WERI-Rb-1 (cell line): Measurements from ENCODE around the gene TMEM175.

Source experiments
- DNase-seq: peaks from one replicate; pipeline ENCODE4 v3.0.0-alpha.2; 2020
- H3K27ac ChIP-seq: fragments of 250-450 bp; sonication (Bioruptor Pico); 2 replicates; pipeline ENCODE4 v1.5.1; 2020; ENCODE audit warnings: mild to moderate bottlenecking, moderate library complexity
- H3K27me3 ChIP-seq: fragments of 250-450 bp; sonication (Bioruptor Pico); 2 replicates; pipeline ENCODE4 v1.5.1; 2021; ENCODE audit warnings: mild to moderate bottlenecking, low read depth, moderate library complexity; ENCODE audit not compliant: insufficient read depth, severe bottlenecking
- H3K36me3 ChIP-seq: fragments of 250-450 bp; sonication (Bioruptor Pico); 2 replicates; pipeline ENCODE4 v1.5.1; 2020; ENCODE audit warnings: mild to moderate bottlenecking, moderate library complexity
- H3K4me3 ChIP-seq: 2 replicates; pipeline ENCODE4 v1.5.1; 2011; ENCODE audit warnings: low read depth, mild to moderate bottlenecking, control low read depth, low read length
- H3K9me3 ChIP-seq: fragments of 250-450 bp; sonication (Bioruptor Pico); 2 replicates; pipeline ENCODE4 v1.5.1; 2021; ENCODE audit warnings: mild to moderate bottlenecking, moderate library complexity; ENCODE audit not compliant: severe bottlenecking
- TF ChIP-seq, protein P1 (sequence below): IDR thresholded peaks from 2 replicates; pipeline ENCODE4 v1.5.1; 2011; ENCODE audit warnings: low read depth, mild to moderate bottlenecking, control low read depth, inconsistent platforms, low read length

Gene TMEM175, protein sequence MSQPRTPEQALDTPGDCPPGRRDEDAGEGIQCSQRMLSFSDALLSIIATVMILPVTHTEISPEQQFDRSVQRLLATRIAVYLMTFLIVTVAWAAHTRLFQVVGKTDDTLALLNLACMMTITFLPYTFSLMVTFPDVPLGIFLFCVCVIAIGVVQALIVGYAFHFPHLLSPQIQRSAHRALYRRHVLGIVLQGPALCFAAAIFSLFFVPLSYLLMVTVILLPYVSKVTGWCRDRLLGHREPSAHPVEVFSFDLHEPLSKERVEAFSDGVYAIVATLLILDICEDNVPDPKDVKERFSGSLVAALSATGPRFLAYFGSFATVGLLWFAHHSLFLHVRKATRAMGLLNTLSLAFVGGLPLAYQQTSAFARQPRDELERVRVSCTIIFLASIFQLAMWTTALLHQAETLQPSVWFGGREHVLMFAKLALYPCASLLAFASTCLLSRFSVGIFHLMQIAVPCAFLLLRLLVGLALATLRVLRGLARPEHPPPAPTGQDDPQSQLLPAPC

DNA sequence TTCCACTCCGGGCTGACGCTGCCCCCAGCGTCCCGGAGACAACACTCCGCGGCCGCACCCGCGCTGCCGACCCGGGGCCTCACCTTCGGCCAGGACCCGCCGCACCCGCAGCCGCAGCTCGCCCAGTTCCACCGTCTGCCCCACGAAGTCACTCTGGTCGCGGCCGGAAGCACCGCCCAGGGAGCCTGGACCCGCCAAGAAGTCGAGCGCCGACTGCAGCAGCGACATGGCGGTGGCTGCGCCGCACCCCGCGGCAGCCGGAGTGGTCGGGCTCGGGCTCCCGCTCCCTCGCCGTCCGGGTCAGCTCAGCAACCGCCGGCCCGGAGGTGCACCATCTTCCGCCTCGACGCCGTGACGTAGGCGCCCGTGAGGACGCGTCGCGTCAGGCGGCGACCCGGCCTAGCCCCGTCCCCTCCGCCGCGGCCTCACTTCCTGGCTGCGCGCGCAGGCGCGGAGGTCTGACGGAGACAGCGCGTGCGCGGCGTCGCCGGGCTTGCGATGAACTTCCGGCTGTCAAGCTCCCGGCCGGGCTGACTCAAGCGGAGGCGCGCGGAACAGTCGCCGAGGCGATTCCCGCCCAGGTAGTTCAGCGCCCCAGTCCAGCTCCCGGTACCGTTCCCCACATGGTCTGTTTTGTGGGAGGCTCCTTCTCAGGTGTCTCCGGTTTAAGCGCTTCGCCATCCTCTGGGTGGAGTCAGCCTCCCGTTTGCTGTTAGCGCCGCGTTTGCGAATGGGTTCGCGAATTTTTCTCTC is at the start of gene TMEM175, which contains the start of gene GAK:
Gene TMEM175 (plus strand): TSS at position 501 of the 753 bp plus-strand sequence. CDS start 15,280 bp downstream, outside the sequence.
Gene GAK (minus strand): TSS at position 357 of the 753 bp plus-strand sequence. CDS start 129 bp downstream, at position 228.
- DNase-seq: peak; percentile 96
- TF ChIP-seq, protein P1, sequence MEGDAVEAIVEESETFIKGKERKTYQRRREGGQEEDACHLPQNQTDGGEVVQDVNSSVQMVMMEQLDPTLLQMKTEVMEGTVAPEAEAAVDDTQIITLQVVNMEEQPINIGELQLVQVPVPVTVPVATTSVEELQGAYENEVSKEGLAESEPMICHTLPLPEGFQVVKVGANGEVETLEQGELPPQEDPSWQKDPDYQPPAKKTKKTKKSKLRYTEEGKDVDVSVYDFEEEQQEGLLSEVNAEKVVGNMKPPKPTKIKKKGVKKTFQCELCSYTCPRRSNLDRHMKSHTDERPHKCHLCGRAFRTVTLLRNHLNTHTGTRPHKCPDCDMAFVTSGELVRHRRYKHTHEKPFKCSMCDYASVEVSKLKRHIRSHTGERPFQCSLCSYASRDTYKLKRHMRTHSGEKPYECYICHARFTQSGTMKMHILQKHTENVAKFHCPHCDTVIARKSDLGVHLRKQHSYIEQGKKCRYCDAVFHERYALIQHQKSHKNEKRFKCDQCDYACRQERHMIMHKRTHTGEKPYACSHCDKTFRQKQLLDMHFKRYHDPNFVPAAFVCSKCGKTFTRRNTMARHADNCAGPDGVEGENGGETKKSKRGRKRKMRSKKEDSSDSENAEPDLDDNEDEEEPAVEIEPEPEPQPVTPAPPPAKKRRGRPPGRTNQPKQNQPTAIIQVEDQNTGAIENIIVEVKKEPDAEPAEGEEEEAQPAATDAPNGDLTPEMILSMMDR: no peak
- Histone ChIP-seq H3K27me3 (no peaks in the 10 kb centered on the region), H3K4me3 (peak within 1 kb of the TSS; percentile 82), H3K27ac (peak within 1 kb of the TSS; percentile 87), H3K9me3 (no peaks in the 10 kb centered on the region), H3K36me3 (peaks cover 4% of the 10 kb centered on the region; the same call in 1 of the 2 replicates)

DNA sequence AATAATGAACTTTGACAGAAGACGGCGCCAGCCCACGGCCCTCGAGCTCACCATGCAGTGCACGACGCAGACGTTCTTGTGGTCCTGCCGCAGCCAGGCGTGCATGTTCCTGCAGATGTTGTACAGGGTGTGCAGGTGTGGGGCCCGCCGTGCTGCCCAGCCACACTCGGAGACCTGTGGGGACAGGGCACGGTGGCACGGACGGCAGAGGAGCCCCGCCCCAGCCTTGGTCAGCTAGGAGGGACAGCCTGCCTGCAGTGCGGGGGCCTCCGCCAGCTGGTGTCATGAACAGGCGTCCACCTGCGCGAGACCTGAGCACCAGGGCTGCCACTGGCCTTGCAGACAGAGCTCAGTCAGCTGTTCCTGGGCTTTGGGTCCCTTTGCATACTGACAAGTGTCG is 49.6 kb upstream of the TMEM175 start:
- peaks cover 1% of the 10 kb centered on the region for H3K9me3 ChIP-seq
- peaks cover 65% of the 10 kb centered on the region for H3K36me3 ChIP-seq

DNA sequence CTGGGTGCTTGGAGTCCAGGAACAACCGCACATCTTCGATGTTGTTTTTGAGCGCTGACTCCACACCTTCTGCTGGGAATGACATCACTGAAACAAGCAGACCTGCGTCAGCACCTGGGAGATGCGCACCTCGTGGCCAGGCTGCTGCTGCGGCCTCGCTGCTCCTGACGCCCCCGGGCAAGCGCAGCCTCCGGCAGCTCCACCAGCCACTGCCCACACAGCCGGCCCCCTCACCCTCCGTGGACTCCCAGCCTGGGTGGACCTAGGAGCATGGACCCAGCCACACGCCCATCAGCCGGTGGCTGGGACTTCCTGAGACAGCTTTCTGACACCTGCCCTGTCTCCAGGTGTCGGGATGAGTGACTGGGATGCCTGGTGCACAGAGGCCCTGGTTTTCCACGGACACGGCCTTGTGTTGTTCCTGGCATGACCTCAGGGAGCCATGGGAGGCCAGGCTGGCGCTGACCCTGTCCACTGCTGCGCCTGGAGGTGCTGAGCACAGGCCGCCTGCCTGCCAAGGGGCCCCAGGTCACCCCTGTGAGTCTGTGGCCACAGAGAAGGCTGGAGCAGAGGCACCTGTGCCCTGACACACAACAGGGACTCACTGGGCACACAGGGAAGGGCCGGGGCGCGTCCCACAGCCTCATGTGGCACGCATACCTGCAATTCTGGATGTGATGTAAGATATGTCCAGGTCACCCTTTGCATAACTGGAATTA is 48.7 kb upstream of the TMEM175 start:
- DNase-seq: no peak
- peaks cover 70% of the 10 kb centered on the region for H3K36me3 ChIP-seq

More for the DNA sequence above, 49.6 kb upstream of the TMEM175 start:
- H3K27ac ChIP-seq: no peak overlapping the region
- TF ChIP-seq, protein P1: no peak
- no peak overlapping the region for H3K4me3 ChIP-seq
- DNase-seq: no peak
- H3K27me3 ChIP-seq: no peaks in the 10 kb centered on the region

DNA sequence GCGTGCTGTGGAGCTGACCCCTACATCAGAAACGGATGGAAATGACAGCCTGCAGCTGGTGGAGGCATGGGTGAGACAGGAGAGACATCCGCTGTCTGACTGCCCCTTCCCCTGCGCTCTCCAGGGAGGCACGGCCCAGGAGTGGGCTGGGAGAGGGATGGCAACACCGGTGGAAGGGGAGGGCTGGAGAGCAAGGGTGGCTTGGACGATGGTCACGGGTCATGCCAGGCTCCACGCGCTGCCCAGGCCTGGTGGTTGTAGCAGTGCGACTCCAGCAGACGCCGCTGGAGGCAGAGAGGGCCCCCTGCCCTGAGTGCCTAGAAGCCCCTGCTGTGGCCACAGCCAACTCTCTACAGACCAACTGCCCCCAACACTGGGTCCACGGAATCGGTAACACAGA is 48.0 kb upstream of the TMEM175 start:
- Histone ChIP-seq H3K27ac (no peak overlapping the region), H3K9me3 (peaks cover 3% of the 10 kb centered on the region), H3K36me3 (peaks cover 69% of the 10 kb centered on the region), H3K27me3 (no peaks in the 10 kb centered on the region), H3K4me3 (no peak overlapping the region)
- DNase-seq: no peak
- TF ChIP-seq, protein P1: no peak

More for the DNA sequence above, 48.7 kb upstream of the TMEM175 start:
- Histone ChIP-seq H3K27me3 (no peaks in the 10 kb centered on the region), H3K27ac (no peak overlapping the region), H3K4me3 (no peak overlapping the region), H3K9me3 (peaks cover 3% of the 10 kb centered on the region)
- TF ChIP-seq, protein P1: no peak

DNA sequence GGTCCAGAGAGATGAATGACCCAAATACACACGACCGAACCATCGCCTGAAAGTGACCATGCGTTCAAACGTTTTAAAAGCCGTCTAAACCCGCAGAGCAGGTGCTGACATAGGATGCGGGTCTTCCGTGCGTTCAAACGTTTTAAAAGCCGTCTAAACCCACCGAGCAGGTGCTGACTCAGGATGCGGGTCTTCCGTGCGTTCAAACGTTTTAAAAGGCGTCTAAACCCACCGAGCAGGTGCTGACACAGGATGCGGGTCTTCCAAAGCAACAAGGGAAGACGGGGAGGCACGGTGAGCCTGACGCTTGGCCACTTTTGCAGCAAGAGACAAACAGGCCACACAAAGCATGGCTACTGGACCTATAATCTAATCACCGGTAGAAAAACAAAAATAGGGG is 47.4 kb upstream of the TMEM175 start:
- Histone ChIP-seq H3K36me3 (peaks cover 70% of the 10 kb centered on the region), H3K27ac (no peak overlapping the region)
- TF ChIP-seq, protein P1: no peak

More for the DNA sequence above, 47.4 kb upstream of the TMEM175 start:
- no peak overlapping the region for H3K4me3 ChIP-seq
- no peak for DNase-seq
- H3K27me3 ChIP-seq: no peaks in the 10 kb centered on the region
- peaks cover 3% of the 10 kb centered on the region for H3K9me3 ChIP-seq
